ENCODE results near the gene PPM1J.

Gene PPM1J

DNA sequence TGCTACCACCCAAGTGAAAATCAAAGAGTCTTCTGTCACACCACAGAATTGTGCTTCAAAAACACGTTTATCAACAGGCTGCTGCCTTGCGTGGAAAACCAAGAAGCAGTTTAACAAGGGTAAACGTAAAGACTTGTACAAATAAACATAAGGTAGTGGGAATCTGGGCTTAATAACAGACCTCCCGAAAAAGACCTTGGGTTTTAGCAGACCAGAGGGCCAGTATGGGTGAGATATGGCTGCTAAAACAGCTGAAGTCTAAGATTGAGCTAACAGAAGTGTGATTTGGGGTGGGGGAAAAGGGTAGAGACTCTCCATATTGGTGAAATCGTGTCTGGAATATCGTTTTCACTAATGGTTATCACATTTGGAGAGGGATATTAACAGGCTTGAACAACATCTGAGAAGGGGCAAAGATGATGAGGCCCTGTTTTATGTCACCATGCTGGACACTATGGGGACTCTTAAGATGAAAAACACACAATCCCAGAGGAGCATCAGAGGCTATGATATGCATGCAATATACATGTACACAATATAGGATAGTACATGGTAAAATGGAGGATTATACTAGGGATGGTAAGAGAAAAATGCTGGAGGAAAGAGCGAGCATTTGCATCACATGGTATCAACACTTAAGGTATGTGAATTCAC is 39.3 kb downstream of the PPM1J start:
- H3K4me3 ChIP-seq (ENCODE audit: severe bottlenecking) = peak overlapping the region; percentile 58
- H3K4me1 ChIP-seq (ENCODE audit: insufficient read depth, poor library complexity, severe bottlenecking) = peaks cover 6% of the 10 kb centered on the region
- no peaks in the 10 kb centered on the region for H3K9me3 ChIP-seq (ENCODE audit: severe bottlenecking)
- H3K36me3 ChIP-seq (ENCODE audit: low read depth) = peaks cover 10% of the 10 kb centered on the region
- DNase-seq (ENCODE audit: low spot score) (no peak), ATAC-seq (ENCODE audit: low read depth) (no peak)
- no peaks in the 10 kb centered on the region for H3K27me3 ChIP-seq (ENCODE audit: insufficient read depth, poor library complexity, severe bottlenecking)
- peak overlapping the region; percentile 67 for H3K27ac ChIP-seq (ENCODE audit: poor library complexity, severe bottlenecking)
- TF ChIP-seq, protein P1, sequence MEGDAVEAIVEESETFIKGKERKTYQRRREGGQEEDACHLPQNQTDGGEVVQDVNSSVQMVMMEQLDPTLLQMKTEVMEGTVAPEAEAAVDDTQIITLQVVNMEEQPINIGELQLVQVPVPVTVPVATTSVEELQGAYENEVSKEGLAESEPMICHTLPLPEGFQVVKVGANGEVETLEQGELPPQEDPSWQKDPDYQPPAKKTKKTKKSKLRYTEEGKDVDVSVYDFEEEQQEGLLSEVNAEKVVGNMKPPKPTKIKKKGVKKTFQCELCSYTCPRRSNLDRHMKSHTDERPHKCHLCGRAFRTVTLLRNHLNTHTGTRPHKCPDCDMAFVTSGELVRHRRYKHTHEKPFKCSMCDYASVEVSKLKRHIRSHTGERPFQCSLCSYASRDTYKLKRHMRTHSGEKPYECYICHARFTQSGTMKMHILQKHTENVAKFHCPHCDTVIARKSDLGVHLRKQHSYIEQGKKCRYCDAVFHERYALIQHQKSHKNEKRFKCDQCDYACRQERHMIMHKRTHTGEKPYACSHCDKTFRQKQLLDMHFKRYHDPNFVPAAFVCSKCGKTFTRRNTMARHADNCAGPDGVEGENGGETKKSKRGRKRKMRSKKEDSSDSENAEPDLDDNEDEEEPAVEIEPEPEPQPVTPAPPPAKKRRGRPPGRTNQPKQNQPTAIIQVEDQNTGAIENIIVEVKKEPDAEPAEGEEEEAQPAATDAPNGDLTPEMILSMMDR (IDR thresholded peaks at IDR 0.05; ENCODE audit: poor library complexity, severe bottlenecking) = no peak

DNA sequence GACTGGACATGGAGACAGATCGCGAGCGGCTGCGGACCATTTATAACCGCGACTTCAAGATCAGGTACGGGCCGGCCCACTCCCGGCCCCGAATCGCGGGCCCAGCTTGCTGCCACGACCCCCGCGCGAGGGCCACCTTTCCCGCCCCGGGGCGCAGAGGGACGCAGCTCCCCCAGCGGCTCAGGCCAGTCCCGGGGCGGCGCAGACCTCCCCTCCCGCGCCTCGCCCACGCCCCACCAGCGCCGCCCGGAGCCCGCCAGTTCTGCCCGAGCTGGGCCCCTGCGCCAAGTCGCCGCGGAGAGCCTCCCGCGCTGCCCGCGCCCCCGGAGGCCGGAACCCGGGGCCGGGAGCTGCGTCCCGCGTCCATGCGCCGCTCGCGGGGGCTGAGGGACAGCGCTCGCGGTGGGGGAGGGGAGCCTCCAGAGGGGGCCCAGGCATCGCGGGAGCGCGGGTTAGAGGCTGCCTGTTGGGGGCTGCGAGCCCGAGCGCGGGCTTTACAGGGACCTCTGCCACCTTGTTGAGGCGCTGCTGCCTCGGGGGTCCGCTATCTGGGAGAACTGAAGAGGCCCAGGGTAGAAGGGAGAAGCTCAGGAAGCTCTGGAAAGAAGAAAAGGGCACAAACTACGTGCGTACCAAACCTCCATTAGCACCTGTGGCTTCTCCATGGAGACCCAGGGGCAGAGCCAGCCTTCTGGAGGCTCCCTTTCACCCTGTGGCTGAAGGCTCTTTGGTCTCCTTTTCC is 40.0 kb downstream of the PPM1J start:
- H3K9me3 ChIP-seq (ENCODE audit: severe bottlenecking) = no peaks in the 10 kb centered on the region
- TF ChIP-seq, protein P1 (IDR thresholded peaks at IDR 0.05; ENCODE audit: poor library complexity, severe bottlenecking) = peak; percentile 31
- peak overlapping the region; percentile 58 for H3K4me3 ChIP-seq (ENCODE audit: severe bottlenecking)
- H3K27ac ChIP-seq (ENCODE audit: poor library complexity, severe bottlenecking) = peak overlapping the region; percentile 67
- ATAC-seq (ENCODE audit: low read depth) (peak; percentile 49), DNase-seq (ENCODE audit: low spot score) (peak; percentile 55)
- peaks cover 16% of the 10 kb centered on the region for H3K36me3 ChIP-seq (ENCODE audit: low read depth)
- no peaks in the 10 kb centered on the region for H3K27me3 ChIP-seq (ENCODE audit: insufficient read depth, poor library complexity, severe bottlenecking)
- peaks cover 6% of the 10 kb centered on the region for H3K4me1 ChIP-seq (ENCODE audit: insufficient read depth, poor library complexity, severe bottlenecking)

GRCh38 chr1:112674440-112674985 is 40.6 kb downstream of the PPM1J start, which contains the start of gene MOV10:
Gene MOV10 (plus strand): TSS chr1:112674659. CDS start chr1:112674913, 254 bp downstream.
- peaks cover 6% of the 10 kb centered on the region for H3K4me1 ChIP-seq (ENCODE audit: insufficient read depth, poor library complexity, severe bottlenecking)
- peak within 1 kb of the TSS; percentile 67 for H3K27ac ChIP-seq (ENCODE audit: poor library complexity, severe bottlenecking)
- DNase-seq (ENCODE audit: low spot score) (peak; percentile 66), ATAC-seq (ENCODE audit: low read depth) (peak; percentile 65)
- H3K4me3 ChIP-seq (ENCODE audit: severe bottlenecking) = peak within 1 kb of the TSS; percentile 58
- no peaks in the 10 kb centered on the region for H3K27me3 ChIP-seq (ENCODE audit: insufficient read depth, poor library complexity, severe bottlenecking)
- TF ChIP-seq, protein P1 (IDR thresholded peaks at IDR 0.05; ENCODE audit: poor library complexity, severe bottlenecking) = no peak
- no peaks in the 10 kb centered on the region for H3K9me3 ChIP-seq (ENCODE audit: severe bottlenecking)
- peaks cover 22% of the 10 kb centered on the region for H3K36me3 ChIP-seq (ENCODE audit: low read depth)

DNA sequence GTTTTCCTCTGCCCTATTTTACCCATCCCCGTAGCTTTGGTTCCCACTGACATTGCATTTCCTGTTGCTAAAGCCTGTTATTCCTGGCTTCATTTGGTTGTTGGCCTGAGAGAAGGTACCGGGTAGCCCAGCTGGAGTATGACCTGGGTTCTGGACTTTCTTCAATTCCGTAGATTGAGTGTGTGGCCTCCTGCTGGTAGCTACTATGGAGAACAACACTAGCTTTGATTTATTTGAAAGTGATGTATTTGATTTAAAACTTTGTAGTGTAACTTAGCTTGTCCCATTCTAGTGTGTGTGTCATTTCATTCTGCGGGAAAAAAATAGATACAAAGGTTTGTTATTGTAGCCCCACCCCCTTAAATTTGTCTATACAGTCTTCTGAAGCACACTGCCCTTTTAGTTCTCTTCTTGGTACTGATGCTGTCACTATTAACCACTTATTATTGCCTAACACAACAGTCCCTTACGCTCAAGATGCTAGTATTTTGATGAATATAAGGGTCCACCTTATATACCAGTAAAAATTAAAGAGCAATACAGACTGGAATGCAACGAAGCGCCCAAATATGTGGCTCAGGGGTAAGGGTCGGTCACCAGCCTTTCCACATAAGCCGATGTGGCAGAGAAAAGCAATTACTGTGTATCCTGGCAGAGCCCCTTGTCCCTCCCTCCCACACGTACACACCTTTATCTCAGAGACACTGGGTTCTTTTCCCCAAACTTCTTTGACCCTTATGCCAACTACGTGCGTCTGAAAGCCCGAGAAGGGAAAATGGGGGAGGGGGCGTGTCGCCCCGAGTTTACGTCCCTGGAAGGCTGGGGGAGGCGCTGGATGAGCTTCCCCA is 41.3 kb downstream of the PPM1J start:
- H3K9me3 ChIP-seq (ENCODE audit: severe bottlenecking) = no peaks in the 10 kb centered on the region
- ATAC-seq (ENCODE audit: low read depth) = peak; percentile 31
- no peak for DNase-seq (ENCODE audit: low spot score)
- H3K4me3 ChIP-seq (ENCODE audit: severe bottlenecking) = peak overlapping the region; percentile 58
- H3K27me3 ChIP-seq (ENCODE audit: insufficient read depth, poor library complexity, severe bottlenecking) = no peaks in the 10 kb centered on the region
- H3K27ac ChIP-seq (ENCODE audit: poor library complexity, severe bottlenecking) = peak overlapping the region; percentile 67
- H3K4me1 ChIP-seq (ENCODE audit: insufficient read depth, poor library complexity, severe bottlenecking) = peaks cover 6% of the 10 kb centered on the region
- TF ChIP-seq, protein P1 (IDR thresholded peaks at IDR 0.05; ENCODE audit: poor library complexity, severe bottlenecking) = peak; percentile 63
- peaks cover 29% of the 10 kb centered on the region for H3K36me3 ChIP-seq (ENCODE audit: low read depth)
